Aorta (tissue), 5 donors: ENCODE measurements around the gene SART1. TPM values are rescaled to one million over a fixed set of nuclear protein-coding genes. Genes with fewer than 3 reads are reported as not detected.

ENCODE experiments used
- ATAC-seq: fragments of 200-7000 bp; cut with Tn5 transposase; one replicate; pipeline ENCODE4 v1.9.1; 2022; ENCODE audit warnings: moderate library complexity; ENCODE audit not compliant: low FRiP score
- DNase-seq, 2 donors: peaks; one replicate each; pipeline ENCODE4 v3.0.0-alpha.2; 2020
- H3K27ac ChIP-seq, 2 donors: one replicate each; pipeline ENCODE4 v1.5.1; 2013; ENCODE audit warnings: low read length in 2 of 2, mild to moderate bottlenecking in 2 of 2, moderate library complexity in 2 of 2, control low read depth in 1 of 2, inconsistent platforms in 1 of 2, low read depth in 1 of 2
- H3K27me3 ChIP-seq, 2 donors: one replicate each; pipeline ENCODE4 v1.6.1; 2013; ENCODE audit warnings: control low read depth in 1 of 2, low read length in 1 of 2, mild to moderate bottlenecking in 1 of 2, moderate library complexity in 1 of 2; ENCODE audit not compliant: insufficient read depth in 2 of 2, control insufficient read depth in 1 of 2
- H3K36me3 ChIP-seq, 2 donors: one replicate each; pipeline ENCODE4 v1.6.1; 2013; ENCODE audit warnings: control low read depth in 1 of 2, low read length in 1 of 2, mild to moderate bottlenecking in 1 of 2; ENCODE audit not compliant: insufficient read depth in 2 of 2, control insufficient read depth in 1 of 2
- H3K4me1 ChIP-seq, 2 donors: one replicate each; pipeline ENCODE4 v1.6.1; 2013; ENCODE audit warnings: low read length in 2 of 2, control low read depth in 1 of 2, mild to moderate bottlenecking in 1 of 2, moderate library complexity in 1 of 2; ENCODE audit not compliant: insufficient read depth in 2 of 2, control insufficient read depth in 1 of 2
- H3K4me3 ChIP-seq, 2 donors: one replicate each; pipeline ENCODE4 v1.5.1; 2013; ENCODE audit warnings: low read length in 2 of 2, control low read depth in 1 of 2, mild to moderate bottlenecking in 1 of 2
- H3K9me3 ChIP-seq: one replicate; pipeline ENCODE4 v1.6.1; 2013; ENCODE audit warnings: mild to moderate bottlenecking, low read length; ENCODE audit not compliant: control insufficient read depth
- WGBS, 2 donors: extraction: QIAGEN DNeasy Blood & Tissue Kit; methylation state at CpG; one replicate each; pipeline ENCODE4 v1.1.7; 2013; 5-methylcytosine and 5-hydroxymethylcytosine counted together
- intact Hi-C, 2 donors: fragments of 100-400 bp; cut with DNase I; formaldehyde crosslinking; loops; one replicate each; pipeline versions ENCODE4 v1.14.2 to v1.15.0; 2022
- polyA plus RNA-seq, 2 donors: library from polyadenylated mRNA; stranded (reverse); fragments of 200-250 nt; gene quantifications; one replicate each; pipeline ENCODE4 v1.2.3, GENCODE V29; 2013
- total RNA-seq, 2 donors: library from RNA; stranded (reverse); fragmentation: NEBNext Ultra II Directional; extraction: Animal tissue kit (Norgen Biotek cat#: 25700); gene quantifications; one replicate each; pipeline ENCODE4 v1.2.1, GENCODE V29; 2021
- donor health status: healthy with polysubstance abuse.
- donor health status: Bipolar disorder and iron deficiency.
- donor health status: DM: no; HTN: no; CAD: no.
- donor health status: DM: no; HTN: no; CAD: no.
- donor health status: DM: yes; HTN: yes; CAD: no.

The SART1 gene
- total and polyA plus RNA-seq, 4 donors, result 27.9 to 129 (median 51.6) TPM

DNA sequence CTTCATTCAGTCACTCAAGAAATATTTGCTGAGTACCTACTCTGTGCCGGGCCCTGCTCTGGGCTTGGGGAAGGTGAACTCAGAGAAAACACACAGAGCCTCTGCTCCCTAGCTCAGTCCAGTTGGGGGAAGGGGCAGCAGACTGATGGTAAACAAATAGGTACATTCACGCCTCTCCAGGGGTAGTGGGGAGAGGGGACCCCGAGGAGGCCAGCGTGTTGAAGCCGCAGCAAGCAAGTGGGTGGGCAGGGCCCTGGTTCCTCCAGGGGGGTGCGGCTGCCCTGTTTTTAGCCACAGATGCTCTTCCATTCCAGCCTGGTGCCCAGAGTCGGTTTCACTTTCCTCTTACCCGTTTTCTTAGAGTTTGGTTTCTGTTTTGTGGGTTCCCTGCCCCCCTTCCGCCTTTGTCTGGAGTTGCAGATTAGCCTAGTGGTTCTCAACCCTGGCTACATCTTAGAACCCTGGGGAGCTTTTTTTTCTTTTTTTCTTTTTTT is 33.6 kb upstream of the SART1 start:
- DNase-seq (peak in 1 of 2 donors; percentile 64), ATAC-seq (no peak)
- Histone ChIP-seq H3K4me1 (no peaks in the 10 kb centered on the region), H3K27me3 (no peaks in the 10 kb centered on the region), H3K9me3 (no peaks in the 10 kb centered on the region), H3K4me3 (no peak overlapping the region), H3K27ac (no peak overlapping the region), H3K36me3 (no peaks in the 10 kb centered on the region)
- WGBS, 2 donors, result 55 to 60% methylated on average over 9 of the region's 9 CpGs
- intact Hi-C loops, result no loop called here

DNA sequence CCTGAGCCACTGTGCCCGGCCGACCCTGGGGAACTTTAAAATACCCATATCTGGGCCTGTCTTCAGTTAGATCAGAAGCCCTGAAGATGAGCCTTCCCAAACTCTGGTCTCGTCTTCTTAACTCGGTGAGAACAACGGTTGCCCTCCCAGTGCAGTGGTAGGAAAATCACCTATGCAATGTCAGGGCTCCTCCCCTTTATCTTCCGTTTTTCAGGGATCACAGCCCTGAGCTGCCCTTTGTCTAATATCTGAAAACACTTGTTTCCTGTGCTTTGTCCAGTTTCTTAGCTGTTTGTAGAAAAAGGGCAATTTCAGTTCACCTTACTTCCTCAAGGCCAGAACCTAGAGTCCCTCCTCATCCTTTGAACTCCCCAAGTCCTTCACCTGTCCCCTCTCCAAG is 32.9 kb upstream of the SART1 start:
- H3K27me3 ChIP-seq, result no peaks in the 10 kb centered on the region
- H3K9me3 ChIP-seq, result no peaks in the 10 kb centered on the region
- no peaks in the 10 kb centered on the region for H3K4me1 ChIP-seq
- intact Hi-C loops, result no loop called here
- no peaks in the 10 kb centered on the region for H3K36me3 ChIP-seq
- ATAC-seq (no peak), DNase-seq (no peak)
- no peak overlapping the region for H3K27ac ChIP-seq
- WGBS, 2 donors, result 76% methylated on average over 6 of the region's 6 CpGs
- no peak overlapping the region for H3K4me3 ChIP-seq

DNA sequence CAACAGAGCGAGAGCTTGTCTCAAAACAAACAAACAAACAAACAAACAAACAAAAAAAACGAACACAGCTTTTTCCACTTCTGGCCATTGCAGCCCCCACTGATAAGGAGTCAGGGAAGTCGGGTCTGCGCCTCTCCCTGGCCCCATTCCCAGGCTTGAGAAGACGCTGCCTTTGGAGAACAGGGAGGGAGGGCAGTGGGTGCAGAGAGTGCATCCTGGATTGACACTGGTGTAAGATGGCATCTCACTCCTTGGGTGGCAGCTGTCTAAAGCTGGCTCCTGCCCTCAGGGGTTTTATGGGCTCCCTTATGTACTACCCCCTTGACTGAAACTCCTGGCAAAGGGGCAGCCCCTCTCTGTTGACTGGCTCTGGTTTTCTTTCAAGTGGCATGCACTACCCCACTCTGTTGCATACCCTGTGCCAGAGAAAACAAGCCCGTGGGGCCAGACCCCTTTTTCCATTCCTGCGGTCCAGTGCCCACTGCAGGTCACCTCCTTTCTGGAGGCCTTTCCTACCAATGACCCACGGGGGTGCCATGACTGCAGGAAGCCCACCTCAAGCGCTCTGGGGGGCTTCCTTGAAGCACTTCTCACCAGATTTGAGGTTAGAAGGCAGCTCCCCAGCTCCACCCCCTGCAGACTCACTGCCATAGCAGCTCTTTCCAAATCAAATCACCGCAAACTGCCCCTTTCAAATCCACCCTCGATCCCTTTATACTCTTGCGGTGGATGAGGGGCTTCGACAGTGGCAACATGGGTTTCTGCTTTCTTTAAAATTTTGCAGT is 29.6 kb upstream of the SART1 start:
- ATAC-seq (no peak), DNase-seq (no peak)
- Histone ChIP-seq H3K27ac (no peak overlapping the region), H3K9me3 (no peaks in the 10 kb centered on the region), H3K4me1 (no peaks in the 10 kb centered on the region), H3K36me3 (no peaks in the 10 kb centered on the region), H3K4me3 (no peak overlapping the region), H3K27me3 (no peaks in the 10 kb centered on the region)
- 37 to 39% methylated on average over 13 of the region's 13 CpGs for WGBS, 2 donors
- intact Hi-C loops, result no loop called here

DNA sequence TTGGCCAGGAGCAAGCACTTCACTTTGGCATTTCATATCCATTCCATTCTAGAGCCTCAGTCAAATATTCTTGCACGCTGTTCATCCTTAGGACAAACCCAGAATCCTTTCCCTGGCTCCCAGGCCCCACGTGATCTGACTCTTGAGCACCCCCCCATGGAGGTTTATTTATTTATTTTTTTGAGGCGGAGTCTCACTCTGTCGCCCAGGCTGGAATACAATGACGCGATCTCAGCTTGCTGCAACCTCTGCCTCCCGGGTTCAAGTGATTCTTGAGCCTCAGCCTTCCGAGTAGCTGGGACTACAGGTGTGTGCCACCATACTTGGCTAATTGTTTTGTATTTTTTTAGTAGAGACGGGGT is 29.0 kb upstream of the SART1 start:
- Histone ChIP-seq H3K9me3 (no peaks in the 10 kb centered on the region), H3K4me3 (no peak overlapping the region), H3K27ac (no peak overlapping the region), H3K36me3 (no peaks in the 10 kb centered on the region), H3K27me3 (no peaks in the 10 kb centered on the region), H3K4me1 (no peaks in the 10 kb centered on the region)
- ATAC-seq (no peak), DNase-seq (no peak)
- 28 to 29% methylated on average over 9 of the region's 9 CpGs for WGBS, 2 donors
- intact Hi-C loops, result no loop called here

DNA sequence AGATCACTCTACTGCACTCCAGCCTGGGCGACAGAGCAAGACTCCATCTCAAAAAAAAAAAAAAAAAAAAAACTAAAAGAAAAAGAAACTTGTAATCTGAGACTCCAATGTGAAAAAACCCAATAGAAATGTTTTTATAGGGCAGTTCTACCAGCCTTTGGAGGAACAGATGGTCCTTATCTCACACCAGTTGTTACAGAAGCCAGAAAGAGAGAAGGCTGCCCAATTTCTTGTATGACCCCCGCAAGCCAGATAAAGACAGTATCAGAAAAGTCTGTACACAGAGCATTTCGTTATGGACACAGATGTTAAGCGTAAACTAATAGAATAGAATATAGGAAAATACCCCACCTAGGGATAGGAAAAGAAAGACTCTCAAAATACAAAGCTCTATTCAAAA is 27.5 kb upstream of the SART1 start:
- Histone ChIP-seq H3K27ac (no peak overlapping the region), H3K4me3 (no peak overlapping the region), H3K4me1 (no peaks in the 10 kb centered on the region), H3K9me3 (no peaks in the 10 kb centered on the region), H3K27me3 (no peaks in the 10 kb centered on the region), H3K36me3 (no peaks in the 10 kb centered on the region)
- intact Hi-C loops, result no loop called here
- DNase-seq (no peak), ATAC-seq (no peak)
- 37% methylated on average over 3 to 4 of the region's 4 CpGs for WGBS, 2 donors

DNA sequence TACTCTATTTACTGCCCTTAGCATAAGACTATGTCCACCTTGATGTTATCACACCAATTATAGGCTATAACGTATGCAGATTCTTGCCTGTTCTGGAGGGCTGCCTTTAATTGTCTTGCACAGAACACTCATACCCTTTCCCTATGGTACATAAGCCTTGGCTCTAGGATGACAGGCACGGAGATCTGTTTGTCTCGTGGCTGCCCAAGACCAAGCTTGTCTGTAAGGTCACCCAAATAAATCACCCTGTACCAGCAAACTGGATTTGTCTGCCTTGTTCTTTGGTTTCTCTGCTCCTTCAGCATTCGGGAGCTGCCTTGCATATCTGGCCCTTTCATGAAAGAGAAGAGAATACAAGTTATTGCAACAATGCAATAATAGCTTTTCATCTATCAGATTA is 23.8 kb upstream of the SART1 start:
- no peaks in the 10 kb centered on the region for H3K36me3 ChIP-seq
- no peaks in the 10 kb centered on the region for H3K27me3 ChIP-seq
- intact Hi-C loops, result no loop called here
- no peaks in the 10 kb centered on the region for H3K9me3 ChIP-seq
- no peak overlapping the region for H3K4me3 ChIP-seq
- no peak for ATAC-seq
- H3K4me1 ChIP-seq, result no peaks in the 10 kb centered on the region
- DNase-seq, result no peak
- H3K27ac ChIP-seq, result no peak overlapping the region
- 27 to 29% methylated on average over 4 of the region's 4 CpGs for whole genome bisulfite sequencing, 2 donors

DNA sequence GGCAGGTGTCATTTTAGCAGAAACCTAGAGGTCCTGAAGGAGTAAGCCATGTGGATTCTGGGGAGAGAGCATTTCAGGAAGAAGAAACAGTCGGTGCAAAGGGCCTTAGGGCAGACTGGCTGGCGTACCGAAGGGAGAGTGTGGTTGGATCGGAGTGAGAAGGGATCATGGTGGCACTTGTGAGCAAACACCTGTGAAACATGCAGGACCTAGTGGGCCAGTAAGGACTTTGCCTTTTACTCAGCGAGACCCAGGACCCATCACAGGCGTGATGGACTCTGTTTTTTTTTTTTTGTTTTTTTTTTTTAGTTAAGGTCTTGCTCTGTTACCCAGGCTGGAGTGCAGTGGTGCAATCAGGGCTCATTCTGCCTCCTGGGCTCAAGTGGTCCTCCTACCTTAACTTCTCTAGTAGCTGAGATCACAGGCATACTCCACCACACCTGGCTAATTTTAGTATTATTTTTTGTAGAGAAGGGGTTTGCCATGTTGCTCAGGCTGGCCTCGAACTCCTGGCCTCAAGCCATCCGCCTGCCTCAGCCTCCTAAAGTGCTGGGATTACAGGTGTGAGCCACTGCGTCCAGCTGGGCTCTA is 19.7 kb upstream of the SART1 start:
- DNase-seq, result no peak
- Histone ChIP-seq H3K36me3 (no peaks in the 10 kb centered on the region), H3K27me3 (no peaks in the 10 kb centered on the region), H3K27ac (no peak overlapping the region), H3K4me3 (no peak overlapping the region), H3K4me1 (no peaks in the 10 kb centered on the region), H3K9me3 (no peaks in the 10 kb centered on the region)
- WGBS, 2 donors, result 70 to 74% methylated on average over 9 of the region's 9 CpGs
- ATAC-seq, result no peak
- intact Hi-C loops, result no loop called here

DNA sequence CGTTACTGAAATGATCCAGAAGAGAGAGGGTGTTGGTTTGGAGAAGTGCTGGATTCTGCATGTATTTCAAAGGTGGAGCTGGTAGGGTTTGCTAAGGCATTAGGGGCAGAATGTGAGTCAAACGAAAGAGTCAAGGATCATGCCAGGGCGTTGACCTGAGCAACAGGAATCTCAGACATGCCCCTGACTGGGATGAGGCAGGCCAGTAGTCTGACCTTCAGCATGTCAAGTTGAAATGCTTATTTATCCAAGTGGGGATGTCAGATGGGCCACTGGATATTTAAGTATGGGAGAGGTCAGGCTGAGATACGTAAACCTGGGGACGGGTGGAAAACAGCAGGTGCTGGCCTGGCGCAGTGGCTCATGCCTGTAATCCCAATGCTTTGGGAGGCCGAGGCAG is 19.0 kb upstream of the SART1 start:
- Histone ChIP-seq H3K27me3 (no peaks in the 10 kb centered on the region), H3K36me3 (no peaks in the 10 kb centered on the region), H3K9me3 (no peaks in the 10 kb centered on the region), H3K27ac (no peak overlapping the region), H3K4me3 (no peak overlapping the region), H3K4me1 (no peaks in the 10 kb centered on the region)
- ATAC-seq (no peak), DNase-seq (no peak)
- WGBS, 2 donors, result 85 to 86% methylated on average over 7 of the region's 7 CpGs
- intact Hi-C loops, result no loop called here

DNA sequence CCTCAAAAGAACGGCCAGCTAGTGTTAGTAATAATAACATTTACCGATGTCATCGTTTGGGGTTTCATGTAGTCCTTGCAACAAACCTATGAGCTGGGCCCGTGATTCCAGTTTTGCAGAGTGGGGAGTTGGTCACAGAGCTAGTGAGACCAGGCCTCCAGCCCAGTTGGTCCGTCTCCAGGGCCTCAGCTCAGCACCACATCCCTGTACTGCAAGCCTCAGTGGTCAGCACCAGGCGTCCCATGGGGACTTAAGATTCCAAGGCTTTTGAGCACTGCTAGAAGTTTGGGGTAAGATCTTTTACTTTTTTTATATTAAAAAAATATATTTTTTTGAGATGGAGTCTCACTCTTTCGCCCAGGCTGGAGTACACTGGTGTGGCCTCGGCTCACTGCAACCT is 17.3 kb upstream of the SART1 start:
- ATAC-seq, result no peak
- Histone ChIP-seq H3K4me1 (no peaks in the 10 kb centered on the region), H3K36me3 (no peaks in the 10 kb centered on the region), H3K9me3 (no peaks in the 10 kb centered on the region), H3K27me3 (no peaks in the 10 kb centered on the region), H3K4me3 (no peak overlapping the region), H3K27ac (no peak overlapping the region)
- DNase-seq, result no peak
- intact Hi-C loops, result no loop called here
- WGBS, 2 donors, result 87 to 88% methylated on average over 8 of the region's 8 CpGs
